Measurements from ENCODE around the gene GABARAPL1. TPM values are rescaled to one million over a fixed set of nuclear protein-coding genes. Genes with fewer than 3 reads are reported as not detected.

The GABARAPL1 gene
- total RNA-seq, 1 experiment from 2014 or later, result 11.7 TPM

- no peak for DNase-seq (ENCODE audit: low read depth)
Measured at GRCh38 chr12:10234562-10234961, 21.9 kb downstream of the GABARAPL1 start.

DNA sequence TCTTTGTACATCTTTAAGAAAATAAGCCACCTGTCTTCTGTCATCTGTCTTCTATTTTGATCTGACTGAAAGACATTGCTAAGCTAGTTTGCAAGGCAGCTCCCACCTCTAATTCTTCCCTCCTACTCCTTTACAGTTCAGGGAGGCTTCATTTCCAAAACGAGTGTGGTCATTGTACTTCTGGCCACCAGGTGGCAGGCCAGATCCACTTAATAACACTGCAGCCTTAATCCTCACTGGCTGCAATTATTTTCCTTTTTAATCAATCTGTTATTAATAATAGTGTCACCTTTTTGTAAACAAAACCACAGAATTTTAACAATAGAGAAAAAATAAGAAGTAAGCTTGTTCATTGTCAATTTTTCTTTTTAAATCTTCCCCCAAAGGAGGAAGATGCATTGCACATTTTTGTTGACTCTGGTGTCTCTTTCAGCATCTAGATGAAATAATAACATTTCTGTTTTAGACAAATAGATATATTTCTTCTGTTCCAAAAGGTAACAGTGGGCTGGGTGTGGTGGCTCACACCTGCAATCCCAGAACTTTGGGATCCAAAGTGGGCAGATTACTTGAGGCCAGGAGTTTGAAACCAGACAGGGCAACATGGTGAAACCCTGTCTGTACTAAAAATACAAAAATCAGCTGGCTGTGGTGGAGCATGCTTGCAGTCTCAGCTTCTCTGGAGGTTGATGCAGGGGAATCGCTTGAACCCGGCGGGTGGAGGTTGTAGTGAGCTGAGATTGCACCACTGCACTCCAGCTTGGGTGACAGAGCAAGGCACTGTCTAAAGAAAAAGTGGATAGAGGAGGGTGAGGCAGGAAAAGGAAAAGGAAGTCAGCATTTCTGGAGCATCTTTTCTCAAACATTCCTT is 23.3 kb downstream of the GABARAPL1 start:
- no peak for DNase-seq (ENCODE audit: low read depth)

DNA sequence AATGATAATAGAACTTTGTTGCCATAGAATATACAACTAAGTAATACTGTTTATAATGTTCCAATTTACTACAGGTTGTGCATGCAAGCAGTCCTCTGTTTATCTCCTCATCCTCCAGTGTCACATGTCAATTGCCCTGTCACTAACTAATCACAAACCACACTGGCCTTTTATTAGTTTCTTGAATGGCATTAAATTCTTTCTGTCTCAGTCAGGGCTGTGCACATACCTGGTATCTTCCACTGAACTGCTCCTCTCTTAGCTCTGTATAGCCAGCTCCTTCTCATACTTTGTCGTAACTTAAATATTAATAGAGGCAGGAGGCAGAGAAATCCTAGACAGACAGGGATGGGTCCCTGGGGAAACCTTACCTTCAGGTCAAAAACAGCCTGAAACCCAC is 24.0 kb downstream of the GABARAPL1 start:
- DNase-seq (ENCODE audit: low read depth), result no peak

DNA sequence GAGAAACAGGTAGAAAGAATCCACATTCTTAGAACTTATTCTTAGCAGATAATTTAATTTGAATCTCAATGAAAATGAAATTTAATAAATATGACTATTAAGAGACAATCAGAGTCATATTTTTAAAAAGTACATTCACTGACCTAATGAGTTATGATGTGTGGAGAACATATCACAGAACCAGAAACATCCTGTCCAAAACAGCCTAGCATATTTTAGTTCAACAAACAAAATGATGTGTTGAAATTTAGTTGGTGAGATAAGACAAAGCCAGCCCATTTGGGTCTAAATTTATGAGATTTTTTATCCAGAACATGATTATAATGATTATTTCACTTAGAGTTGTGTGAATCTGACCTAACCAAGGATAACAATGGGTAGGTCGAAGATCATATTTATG is 25.8 kb downstream of the GABARAPL1 start:
- no peak for DNase-seq (ENCODE audit: low read depth)

DNA sequence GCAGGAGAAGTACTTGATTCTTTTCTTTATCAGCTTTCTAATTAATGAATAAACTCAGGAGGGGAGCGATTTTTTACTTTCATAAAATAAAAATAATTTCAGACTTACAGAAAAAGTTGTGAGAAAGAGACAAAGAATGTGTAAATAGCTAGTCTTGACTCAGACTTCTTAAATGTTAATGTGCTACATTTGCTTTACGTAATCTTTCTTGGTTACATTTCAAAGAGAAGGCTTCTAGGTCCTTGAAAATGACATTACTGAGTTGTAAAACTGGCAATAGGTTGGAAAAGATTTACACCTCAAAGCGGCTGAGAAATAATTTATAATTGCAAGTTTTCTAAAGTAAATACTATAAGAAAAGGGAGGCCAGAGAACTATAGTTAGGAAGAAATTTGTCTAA is 28.6 kb downstream of the GABARAPL1 start:
- DNase-seq (ENCODE audit: low read depth), result no peak

GRCh38 chr12:10241727-10242126 is 29.1 kb downstream of the GABARAPL1 start:
- no peak for DNase-seq (ENCODE audit: low read depth)

DNA sequence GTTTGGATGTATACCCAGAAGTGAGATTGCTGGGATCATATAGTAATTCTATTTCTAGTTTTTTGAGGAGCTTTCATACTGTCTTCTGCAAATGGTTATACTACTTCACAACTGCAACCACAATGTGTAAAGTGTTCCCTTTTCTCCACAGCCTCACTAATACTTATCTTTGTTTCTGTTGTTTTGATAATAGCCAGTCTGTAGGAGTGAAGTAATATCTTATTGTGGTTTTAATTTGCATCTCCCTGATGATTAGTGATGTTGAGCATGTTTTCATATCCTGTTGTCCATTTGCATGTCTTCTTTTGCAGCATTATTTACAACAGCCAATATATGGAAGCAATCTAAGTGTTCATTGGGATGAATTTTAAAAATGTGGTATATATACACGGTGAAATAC is 29.9 kb downstream of the GABARAPL1 start:
- no peak for DNase-seq (ENCODE audit: low read depth)

GRCh38 chr12:10243818-10244520 is 31.3 kb downstream of the GABARAPL1 start:
- DNase-seq (ENCODE audit: low read depth), result no peak

- DNase-seq (ENCODE audit: low read depth), result no peak
Measured at GRCh38 chr12:10247436-10248058, 34.9 kb downstream of the GABARAPL1 start.

- no peak for DNase-seq (ENCODE audit: low read depth)
Measured at GRCh38 chr12:10249690-10250455, 37.2 kb downstream of the GABARAPL1 start.

DNA sequence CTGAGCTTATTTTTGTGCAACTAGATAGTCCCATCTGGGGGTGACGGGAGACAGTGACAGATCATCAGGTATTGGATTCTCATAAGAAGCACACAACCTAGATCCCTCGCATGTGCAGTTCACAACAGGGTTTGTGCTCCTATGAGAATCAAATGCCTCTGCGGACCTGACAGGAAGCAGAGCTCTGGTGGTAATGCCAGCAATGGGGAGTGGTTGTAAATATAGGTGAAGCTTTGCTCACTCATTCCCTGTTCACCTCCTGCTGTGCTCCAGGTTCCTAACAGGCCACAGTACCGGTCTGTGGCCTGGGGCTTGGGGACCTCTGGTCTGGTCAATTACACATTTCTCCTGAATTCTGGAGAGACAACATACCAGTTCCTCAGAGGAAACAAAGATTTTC is 39.0 kb downstream of the GABARAPL1 start:
- DNase-seq (ENCODE audit: low read depth), result no peak

GRCh38 chr12:10252201-10252600 is 39.5 kb downstream of the GABARAPL1 start:
- DNase-seq (ENCODE audit: low read depth), result no peak

GRCh38 chr12:10256064-10256463 is 43.4 kb downstream of the GABARAPL1 start:
- DNase-seq (ENCODE audit: low read depth), result no peak

DNA sequence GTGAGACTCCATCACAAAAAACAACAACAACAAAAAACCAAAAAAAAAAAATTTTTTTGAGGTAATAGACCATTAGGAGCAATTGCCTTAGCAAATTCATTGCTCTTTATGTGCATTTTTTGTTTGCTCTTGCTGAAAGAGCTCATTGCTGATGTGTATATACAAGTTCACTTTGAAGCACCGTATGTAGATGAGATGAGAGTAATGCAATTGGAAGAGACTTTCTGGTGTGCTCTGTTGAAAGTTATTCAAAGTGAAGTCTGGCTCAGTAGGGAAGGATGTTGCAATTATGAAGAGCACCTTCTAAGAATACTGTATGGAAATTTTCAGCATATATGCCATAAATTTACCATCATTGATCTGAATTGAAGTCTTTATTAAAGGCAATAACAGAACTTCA is 48.2 kb downstream of the GABARAPL1 start:
- DNase-seq (ENCODE audit: low read depth), result no peak

DNA sequence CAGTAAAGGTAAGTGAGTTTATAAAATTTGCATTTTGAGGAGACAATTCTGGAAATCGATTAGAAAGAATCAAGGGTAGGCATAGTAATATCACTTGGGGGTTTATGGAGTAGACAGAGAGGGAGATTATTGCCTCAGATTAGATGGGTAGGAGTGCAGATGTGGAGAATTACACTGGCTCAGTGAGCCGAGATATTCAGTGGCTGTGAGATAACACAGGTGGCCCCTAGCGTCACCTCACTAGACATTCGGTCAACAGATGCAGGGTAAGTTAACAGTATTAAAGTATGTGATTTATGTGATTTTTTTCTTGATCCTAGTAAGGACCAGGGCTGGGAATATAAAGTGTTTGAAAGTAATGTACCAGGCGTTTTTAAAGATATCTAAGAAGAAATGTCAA is 55.4 kb downstream of the GABARAPL1 start:
- DNase-seq (ENCODE audit: low read depth), result no peak

GRCh38 chr12:10272467-10272866 is 59.8 kb downstream of the GABARAPL1 start:
- no peak for DNase-seq (ENCODE audit: low read depth)

Other genes with a start within 250 kb of the GABARAPL1 start
- not detected in 2 replicates for gene CLEC12A, start 241.5 kb upstream of the GABARAPL1 start, total RNA-seq (2014; rRNA removed)
- not detected in 2 replicates for gene CLEC1B, start 213.8 kb upstream of the GABARAPL1 start, total RNA-seq (2014; rRNA removed)
- gene CLEC12B, start 202.2 kb upstream of the GABARAPL1 start, total RNA-seq (2014; rRNA removed), result not detected in 2 replicates
- gene CLEC9A, start 182.2 kb upstream of the GABARAPL1 start, total RNA-seq (2014; rRNA removed), result not detected in 2 replicates
- not detected in 2 replicates for gene CLEC1A, start 113.9 kb upstream of the GABARAPL1 start, total RNA-seq (2014; rRNA removed)
- not detected in 2 replicates for gene CLEC7A, start 82.7 kb upstream of the GABARAPL1 start, total RNA-seq (2014; rRNA removed)
- gene OLR1, start 40.7 kb upstream of the GABARAPL1 start, total RNA-seq (2014; rRNA removed), result not detected in 2 replicates
- not detected in 2 replicates for gene TMEM52B, start 33.8 kb upstream of the GABARAPL1 start, total RNA-seq (2014; rRNA removed)
- not detected in 2 replicates for gene KLRD1, start 95.0 kb downstream of the GABARAPL1 start, total RNA-seq (2014; rRNA removed)
- 0.26 and 0.40 TPM in 2 replicates for gene KLRK1, start 177.2 kb downstream of the GABARAPL1 start, total RNA-seq (2014; rRNA removed)
- not detected in 2 replicates for gene KLRC4, start 196.9 kb downstream of the GABARAPL1 start, total RNA-seq (2014; rRNA removed)
- gene KLRC3, start 207.7 kb downstream of the GABARAPL1 start, total RNA-seq (2014; rRNA removed), result 0.63 TPM in 1 of 2 replicates, not detected in the other
- 0.96 and 2.0 TPM in 2 replicates for gene KLRC2, start 223.1 kb downstream of the GABARAPL1 start, total RNA-seq (2014; rRNA removed)
- gene KLRC1, start 240.5 kb downstream of the GABARAPL1 start, total RNA-seq (2014; rRNA removed), result not detected in 2 replicates

Data from LHCN-M2 (cell line).